GM21381 (cell line): ENCODE measurements around the gene HTN1.
"Not testable (repeated sequence)": the region's sequence is repeated elsewhere in the genome, so short reads cannot be mapped to it uniquely, and the experiment has no call there.

Source experiments
- ATAC-seq: cut with Tn5 transposase; IDR thresholded peaks from one replicate; pipeline ENCODE4 v1.9.1; 2021; ENCODE audit warnings: mild to moderate bottlenecking, moderate library complexity; ENCODE audit not compliant: unreplicated experiment

HTN1 gene

DNA sequence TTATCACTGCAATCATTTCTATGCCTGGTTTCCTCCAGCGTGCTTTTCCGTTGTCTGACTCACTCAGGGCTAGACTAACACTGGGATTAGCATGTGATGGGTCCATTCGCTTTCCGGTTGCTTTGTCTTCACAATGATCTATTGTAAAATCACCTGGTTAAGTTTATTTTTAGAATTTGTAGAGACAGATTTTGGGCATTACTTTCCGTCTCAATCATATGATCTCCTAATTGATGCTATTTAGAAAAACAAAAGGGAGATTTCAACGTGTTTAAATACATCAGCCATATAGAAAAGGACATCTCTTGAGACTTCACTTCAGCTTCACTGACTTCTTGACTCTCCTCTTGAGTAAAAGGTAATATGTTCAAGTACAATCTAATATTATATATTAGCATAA is at the start of gene HTN1:
HTN1 (plus strand) TSS at position 301 of the 400 bp plus-strand sequence. CDS start 2,639 bp downstream, outside the sequence.
- not testable (repeated sequence) for ATAC-seq

DNA sequence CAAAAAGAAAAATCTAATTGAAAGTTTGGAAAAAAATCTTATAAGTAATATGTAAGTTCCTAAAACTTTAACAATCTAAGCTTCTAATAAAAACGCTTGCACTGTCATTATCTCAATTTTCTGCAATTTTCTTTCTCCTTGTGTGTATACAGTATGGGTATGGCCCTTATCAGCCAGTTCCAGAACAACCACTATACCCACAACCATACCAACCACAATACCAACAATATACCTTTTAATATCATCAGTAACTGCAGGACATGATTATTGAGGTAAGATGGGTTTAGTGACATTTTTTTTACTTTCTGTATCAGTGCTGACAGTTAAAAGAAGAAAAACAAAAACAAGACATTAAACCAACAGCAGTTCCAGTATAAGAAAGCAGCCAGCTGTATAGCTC is 49.5 kb upstream of the HTN1 start:
- no peak for ATAC-seq

DNA sequence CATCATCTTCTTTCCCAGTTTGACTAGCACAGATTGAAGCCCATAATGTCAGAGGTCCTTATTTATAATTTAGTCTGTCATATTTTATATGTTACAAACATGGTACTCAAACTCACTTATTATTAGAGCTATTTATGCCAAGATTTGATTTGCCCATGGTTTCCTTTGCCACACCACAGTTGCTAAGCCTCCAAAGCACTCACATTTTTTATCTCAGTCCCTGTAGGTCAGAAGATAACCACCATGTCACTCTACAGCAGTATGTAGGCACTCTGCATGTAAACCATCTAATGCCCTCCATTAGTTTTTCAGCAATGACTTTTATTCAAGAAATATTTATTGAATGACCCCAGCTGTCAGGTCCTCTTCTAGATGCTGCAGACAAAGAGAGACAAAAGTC is 47.7 kb upstream of the HTN1 start:
- ATAC-seq = no peak

DNA sequence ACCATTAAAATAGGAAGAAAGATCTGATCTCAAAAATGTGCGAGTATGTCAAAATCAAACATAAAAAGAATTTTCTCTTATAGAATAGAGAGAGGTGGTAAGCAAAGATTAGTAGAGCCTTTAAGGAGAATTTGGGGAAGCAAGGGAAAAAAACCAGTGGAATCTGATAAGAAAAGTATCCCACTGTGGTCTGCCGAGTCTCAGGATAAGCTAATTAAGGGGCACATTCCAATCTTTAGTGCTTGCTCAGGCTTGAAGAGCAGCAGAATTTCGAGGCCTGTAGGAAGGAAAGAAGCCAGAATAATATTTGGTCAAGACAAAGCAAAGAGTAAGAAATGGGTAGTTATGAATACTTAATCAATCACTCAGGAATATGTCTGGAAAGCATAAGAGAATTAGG is 41.5 kb upstream of the HTN1 start:
- ATAC-seq = no peak

DNA sequence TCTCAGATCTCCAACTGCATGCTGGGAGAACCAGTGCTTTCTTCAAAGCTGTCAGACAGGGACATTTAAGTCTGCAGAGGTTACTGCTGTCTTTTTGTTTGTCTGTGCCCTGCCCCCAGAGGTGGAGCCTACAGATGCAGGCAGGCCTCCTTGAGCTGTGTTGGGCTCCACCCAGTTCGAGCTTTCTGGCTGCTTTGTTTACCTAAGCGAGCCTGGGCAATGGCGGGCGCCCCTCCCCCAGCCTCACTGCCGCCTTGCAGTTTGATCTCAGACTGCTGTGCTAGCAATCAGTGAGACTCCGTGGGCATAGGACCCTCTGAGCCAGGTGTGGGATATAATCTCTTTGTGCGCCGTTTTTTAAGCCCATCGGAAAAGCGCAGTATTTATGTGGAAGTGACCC is 31.2 kb upstream of the HTN1 start:
- ATAC-seq = not testable (repeated sequence)

DNA sequence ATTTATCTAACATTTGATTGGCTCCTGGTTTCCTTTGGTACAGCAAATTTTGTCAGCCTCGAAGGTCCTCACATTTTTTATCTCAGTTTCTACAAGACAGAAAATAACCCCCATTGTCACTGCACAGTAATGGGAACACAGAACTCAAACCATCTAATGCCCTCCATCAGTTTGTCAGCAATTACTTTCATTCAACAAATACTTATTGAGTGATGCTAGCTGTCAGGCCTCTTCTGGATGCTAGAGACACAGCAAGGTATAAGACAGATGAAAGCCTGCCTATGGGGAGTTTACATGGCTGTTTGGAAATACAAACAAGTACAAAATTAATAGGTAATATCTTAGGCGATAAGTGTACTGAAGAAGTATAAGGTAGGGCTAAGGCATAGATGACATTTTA is 27.0 kb upstream of the HTN1 start:
- ATAC-seq = no peak

DNA sequence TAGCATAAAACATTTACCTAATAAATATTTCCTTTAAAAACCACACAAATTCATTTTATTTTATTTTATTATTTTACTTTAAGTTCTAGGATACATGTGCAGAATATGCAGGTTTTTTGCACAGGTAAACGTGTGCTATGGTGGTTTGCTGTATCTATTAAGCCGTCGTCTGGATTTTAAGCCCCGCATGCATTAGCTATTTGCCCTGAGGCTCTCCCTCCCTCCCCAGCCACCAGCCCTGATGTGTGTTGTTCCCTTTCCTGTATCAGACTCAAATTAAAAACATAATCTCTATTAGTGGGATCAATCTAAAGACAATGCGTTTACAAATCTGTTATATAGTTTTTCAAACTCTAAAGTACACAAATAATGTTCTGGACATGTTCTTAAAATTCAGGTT is 23.2 kb upstream of the HTN1 start:
- ATAC-seq = no peak

DNA sequence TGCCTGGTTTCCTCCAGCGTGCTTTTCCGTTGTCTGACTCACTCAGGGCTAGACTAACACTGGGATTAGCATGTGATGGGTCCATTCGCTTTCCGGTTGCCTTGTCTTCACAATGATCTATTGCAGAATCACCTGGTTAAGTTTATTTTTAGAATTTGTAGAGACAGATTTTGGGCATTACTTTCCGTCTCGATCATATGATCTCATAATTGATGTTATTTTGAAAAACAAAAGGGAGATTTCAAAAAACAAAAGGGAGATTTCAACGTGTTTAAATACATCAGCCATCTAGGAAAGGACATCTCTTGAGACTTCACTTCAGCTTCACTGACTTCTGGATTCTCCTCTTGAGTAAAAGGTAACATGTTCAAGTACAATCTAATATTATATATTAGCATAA is 22.1 kb upstream of the HTN1 start, which contains the start of gene HTN3:
HTN3 (plus strand) TSS at position 301 of the 400 bp plus-strand sequence. CDS start 2,282 bp downstream, outside the sequence.
- ATAC-seq = not testable (repeated sequence)

DNA sequence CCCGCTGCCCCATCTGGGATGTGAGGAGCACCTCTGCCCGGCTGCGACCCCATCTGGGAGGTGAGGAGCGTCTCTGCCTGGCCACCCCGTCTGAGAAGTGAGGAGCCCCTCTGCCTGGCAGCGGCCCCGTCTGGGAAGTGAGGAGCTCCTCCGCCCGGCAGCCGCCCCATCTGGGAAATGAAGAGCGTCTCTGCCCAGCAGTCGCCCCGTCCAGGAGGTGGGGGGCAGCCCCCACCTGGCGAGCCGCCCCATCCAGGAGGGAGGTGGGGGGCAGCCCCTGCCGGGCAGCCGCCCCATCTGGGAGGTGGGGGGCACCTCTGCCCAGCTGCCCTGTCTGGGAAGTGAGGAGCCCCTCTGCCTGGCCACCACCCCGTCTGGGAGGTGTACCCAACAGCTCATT is 12.7 kb upstream of the HTN1 start:
- not testable (repeated sequence) for ATAC-seq

DNA sequence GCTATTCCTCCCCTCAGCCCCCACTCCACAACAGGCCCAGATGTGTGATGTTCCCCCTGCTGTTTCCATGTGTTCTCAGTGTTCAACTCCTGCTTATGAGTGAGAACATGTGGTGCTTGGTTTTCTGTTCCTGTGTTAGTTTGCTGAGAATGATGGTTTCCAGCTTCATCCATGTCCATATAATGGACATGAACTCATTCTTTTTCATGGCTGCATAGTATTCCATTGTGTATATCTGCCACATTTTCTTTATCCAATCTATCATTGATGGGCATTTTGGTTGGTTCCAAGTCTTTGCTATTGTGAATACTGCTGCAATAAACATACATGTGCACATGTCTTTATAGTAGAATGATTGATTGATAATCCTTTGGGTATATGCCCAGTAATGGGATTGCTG is 10.3 kb upstream of the HTN1 start:
- ATAC-seq = not testable (repeated sequence)

DNA sequence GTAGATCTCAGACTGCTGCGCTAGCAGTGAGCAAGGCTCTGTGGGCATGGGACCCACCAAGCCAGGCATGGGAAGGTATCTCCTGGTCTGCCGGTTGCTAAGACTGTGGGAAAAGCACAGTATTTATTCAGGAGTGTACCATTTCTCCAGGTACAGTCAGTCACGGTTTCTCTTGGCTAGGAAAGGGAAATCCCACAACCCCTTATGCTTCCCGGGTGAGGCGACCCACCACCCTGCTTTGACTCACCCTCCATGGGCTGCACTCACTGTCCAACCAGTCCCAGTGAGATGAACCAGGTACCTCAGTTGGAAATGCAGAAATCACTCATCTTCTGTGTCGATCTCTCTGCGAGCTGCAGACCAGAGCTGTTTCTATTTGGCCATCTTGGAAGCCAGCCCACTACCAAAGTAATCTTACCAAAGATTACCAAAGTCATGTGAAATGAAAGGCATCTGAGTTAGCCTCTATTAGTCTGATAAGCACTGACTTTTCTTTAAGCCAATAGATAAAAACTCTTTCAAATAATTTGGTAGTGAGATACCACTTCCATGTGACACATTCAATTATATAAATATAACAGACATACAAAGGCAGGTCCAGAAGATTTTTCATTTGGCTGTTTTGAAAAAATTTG is 8.5 kb upstream of the HTN1 start:
- ATAC-seq = no peak

DNA sequence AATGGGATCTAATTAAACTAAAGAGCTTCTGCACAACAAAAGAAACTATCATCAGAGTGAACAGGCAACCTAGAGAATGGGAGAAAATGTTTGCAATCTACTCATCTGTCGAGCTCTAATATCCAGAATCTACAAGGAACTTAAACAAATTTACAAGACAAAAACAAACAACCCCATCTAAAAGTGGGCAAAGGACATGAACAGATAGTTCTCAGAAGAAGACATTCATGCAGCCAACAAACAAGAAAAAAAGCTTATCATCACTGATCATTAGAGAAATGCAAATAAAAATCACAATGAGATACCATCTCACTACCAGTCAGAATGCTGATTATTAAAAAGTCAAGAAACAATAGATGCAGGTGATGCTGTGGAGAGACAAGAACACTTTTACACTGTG is 6.3 kb downstream of the HTN1 start:
- not testable (repeated sequence) for ATAC-seq

DNA sequence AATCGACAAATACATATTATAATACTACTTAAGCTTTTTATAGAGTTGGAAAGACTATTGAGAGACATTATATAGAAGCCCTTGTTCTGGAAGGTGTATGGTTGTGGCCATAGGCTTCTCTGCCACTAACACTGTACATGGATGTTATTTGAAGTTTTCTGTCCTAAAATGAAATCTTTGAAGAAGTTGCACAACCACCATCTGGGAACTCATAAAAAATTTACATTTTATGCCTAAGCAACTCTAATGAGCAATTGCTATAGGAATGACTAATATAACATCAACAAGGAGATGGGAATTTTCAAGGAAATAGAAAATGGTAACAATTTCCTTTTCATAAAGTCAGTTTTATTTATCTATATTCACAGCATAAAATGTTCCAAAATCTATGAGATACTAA is 7.4 kb downstream of the HTN1 start:
- ATAC-seq = no peak

DNA sequence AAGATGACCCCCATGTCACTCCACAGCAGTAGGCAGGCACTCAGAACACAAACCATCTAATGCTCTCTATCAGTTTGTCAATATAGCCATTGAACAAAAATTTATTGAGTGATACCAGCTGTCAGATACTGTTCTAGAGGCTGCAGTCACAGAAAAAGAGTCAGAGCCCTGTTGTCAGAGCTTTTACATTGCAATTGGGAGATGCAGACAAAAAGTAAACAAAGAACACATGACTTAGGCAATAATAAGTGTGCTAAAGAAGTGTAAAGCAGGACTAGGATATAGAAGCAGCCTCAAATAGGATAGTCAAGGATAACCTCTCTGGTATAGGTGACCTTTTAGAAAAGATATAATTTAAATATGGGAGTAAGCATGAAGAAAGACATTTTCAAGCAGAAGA is 8.9 kb downstream of the HTN1 start:
- no peak for ATAC-seq

DNA sequence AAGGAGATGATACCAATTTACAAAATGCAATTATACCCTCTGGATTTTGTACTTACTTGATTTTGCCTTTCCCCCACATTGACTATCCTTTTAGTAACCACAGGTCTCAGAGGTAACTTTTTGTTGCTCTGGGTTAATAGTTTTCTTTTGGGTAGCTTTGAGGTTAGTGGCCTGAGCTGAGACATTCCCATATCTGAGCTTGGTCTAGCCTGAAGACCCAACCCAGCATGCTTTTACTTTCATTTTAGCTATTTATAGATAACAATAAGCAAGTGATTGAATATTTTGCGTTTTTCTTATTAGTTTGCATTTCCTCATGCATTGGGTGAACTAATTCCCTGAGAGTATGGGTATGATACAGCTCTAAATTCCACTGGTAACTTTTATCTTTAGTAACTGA is 11.8 kb downstream of the HTN1 start:
- peak; percentile 96 for ATAC-seq

DNA sequence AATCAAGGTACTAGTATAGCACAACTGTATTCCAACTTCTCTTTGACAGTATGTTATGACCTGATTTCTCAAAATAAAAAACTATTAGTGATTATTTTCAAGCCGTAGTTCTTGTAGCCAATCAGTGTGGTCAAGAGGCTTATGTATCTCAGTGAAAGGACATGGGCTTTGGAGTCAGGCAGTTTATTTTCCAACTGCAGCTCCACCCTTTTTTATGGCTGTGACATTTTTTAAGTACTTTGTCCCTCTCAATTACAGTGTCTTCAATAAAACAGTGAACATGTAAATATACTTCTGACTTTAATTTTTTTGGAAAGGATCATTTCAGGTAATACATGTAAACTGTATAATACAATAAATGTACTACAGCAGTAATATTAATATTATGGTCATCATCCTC is 30.0 kb downstream of the HTN1 start:
- no peak for ATAC-seq

DNA sequence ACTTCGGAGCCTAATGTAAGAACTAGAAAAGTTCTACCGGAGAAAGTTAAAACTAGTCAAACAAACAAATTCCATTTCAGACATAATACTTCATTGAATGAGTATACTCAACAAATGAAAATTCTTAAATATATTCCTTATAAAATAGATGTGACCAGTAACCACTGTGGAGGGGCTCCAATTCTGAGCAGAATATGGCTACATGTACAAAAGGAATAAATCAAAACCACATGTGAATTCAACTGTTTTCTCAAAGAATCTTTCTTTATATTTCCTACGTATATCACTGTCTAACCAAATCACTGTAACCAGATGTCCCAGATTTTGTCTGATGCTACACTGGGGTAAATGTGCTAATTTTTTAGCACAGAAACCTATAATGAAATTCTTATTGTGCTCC is 49.0 kb downstream of the HTN1 start:
- ATAC-seq = no peak
